HG03558 (cell line): ENCODE measurements around the gene P3H3.

ENCODE experiments used
- ATAC-seq: cut with Tn5 transposase; IDR thresholded peaks from one replicate; pipeline ENCODE4 v1.9.1; 2021; ENCODE audit warnings: moderate number of reproducible peaks; ENCODE audit not compliant: unreplicated experiment; ENCODE audit errors: extremely low read depth

P3H3 gene

DNA sequence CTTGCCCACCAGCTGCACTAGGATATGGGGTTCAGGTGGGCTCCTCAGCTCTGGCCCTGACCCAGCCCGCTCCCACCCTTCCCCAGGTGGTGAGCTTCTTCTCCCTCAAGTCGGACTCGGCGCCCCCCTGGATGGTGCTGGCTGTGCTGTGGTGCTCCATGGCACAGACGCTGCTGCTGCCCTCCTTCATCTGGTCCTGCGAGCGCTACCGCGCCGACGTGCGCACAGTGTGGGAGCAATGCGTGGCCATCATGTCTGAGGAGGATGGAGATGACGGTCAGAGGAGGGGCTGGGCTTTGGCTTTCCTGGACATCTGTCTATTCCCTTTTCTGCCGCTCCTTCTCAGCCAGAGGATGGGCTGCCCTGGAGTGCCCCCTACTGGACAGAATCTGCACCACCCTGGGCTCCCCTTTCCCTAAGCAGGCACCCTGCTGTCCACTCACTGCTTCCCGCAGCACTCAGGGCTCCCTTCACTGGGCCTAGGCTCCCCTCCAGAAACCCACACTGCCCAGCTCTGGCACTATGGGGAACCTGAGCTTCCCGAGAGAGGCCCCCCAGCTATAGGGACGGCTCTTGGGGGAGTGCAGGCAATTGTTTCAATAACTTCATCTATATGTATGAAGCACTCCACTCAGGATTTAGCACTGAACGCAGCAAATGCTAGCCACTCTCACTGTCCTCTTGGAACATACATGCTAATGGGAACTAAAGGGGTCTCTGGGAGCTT, 2.6 kb upstream of the P3H3 start:
- no peak for ATAC-seq

- no peak for ATAC-seq
Measured at GRCh38 chr12:6826125-6826733, 2.0 kb upstream of the P3H3 start.

GRCh38 chr12:6826734-6827436, 1.3 kb upstream of the P3H3 start:
- no peak for ATAC-seq

DNA sequence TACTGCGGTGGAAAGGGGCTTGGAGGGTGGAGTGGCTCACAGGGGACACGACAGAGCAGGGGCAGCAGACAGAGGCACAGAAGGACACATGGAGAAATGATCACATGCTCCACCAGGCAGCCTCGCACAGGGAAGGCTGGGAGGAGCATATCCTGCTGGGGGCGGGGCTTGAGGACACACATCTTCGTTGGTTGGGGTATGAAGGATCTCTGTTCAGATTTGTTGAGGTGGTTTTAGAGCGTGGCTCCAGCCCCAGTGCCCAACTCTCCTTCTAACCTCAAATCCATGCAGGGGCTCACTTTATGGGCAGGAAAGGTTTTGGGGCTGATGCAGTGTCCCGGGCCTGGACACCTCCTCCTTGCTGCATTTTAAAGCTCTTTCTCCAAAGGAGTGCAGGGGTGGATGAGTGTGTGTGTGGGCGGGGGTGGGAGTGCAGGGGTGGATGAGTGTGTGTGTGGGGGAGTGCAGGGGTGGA, 733 bp upstream of the P3H3 start:
- ATAC-seq = no peak

GRCh38 chr12:6828781-6829535, 751 bp downstream of the P3H3 start:
- ATAC-seq = no peak

DNA sequence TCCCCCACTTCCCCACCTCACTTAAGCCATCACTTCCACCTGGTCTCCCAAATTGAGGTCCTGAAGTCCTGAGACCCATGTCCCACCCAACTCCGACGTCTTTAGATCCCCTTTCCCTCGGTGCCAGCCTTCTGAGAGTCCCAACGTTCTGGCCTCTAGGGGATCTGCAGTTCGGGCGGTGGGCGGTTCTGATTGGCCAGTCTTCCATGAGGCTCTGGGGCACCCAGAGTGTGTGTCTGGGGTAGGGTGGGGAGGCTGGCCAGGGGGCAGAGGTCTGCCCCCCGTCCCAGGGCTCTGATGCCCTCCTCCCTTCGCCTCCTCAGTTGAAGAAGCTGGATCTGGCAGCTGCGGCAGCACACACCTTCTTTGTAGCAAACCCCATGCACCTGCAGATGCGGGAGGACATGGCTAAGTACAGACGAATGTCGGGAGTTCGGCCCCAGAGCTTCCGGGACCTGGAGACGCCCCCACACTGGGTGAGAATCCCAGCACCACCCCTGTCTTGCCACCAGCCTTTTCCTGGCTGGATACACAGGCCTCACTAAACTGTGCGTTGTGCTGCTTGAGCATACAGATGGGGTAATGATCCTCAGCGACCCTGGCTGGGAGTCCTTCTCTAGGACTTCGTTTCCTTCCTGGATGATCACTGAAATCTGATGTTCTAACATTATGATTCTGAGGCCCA, 1.5 kb downstream of the P3H3 start:
- ATAC-seq = no peak

DNA sequence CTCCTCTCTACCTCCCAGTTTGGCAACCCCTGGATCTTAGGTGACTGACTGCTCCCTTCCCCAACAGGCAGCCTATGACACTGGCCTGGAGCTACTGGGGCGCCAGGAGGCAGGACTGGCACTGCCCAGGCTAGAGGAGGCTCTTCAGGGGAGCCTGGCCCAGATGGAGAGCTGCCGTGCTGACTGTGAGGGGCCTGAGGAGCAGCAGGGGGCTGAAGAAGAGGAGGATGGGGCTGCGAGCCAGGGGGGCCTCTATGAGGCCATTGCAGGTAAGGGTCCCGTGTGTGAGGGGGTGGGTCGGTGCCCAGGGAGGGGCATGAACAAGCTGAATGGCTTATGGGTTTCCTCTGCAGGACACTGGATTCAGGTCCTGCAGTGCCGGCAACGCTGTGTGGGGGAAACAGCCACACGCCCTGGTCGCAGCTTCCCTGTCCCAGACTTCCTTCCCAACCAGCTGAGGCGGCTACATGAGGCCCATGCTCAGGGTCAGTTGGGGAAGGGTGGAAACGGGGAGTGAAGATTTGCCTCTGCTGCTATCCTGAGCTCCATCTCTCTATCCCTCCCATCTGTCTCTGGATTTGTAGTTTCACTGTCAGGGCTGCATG, 2.2 kb downstream of the P3H3 start:
- no peak for ATAC-seq

DNA sequence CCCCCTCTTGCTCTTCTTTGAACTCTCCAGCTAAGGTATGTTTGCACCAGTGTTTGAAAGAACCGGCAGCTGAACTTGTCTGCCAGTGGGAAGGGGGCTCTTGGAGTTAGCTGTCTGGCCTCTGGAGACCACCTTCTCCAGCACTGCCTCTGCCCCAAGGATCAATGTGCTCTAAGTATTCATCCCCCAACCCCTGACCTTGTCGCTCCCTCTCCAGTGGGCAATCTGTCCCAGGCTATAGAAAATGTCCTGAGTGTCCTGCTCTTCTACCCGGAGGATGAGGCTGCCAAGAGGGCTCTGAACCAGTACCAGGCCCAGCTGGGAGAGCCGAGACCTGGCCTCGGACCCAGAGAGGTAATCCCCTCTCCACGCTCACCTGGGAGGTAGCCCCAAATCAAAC, 2.8 kb downstream of the P3H3 start:
- ATAC-seq = no peak

- no peak for ATAC-seq
Measured at GRCh38 chr12:6831450-6831995, 3.3 kb downstream of the P3H3 start.

DNA sequence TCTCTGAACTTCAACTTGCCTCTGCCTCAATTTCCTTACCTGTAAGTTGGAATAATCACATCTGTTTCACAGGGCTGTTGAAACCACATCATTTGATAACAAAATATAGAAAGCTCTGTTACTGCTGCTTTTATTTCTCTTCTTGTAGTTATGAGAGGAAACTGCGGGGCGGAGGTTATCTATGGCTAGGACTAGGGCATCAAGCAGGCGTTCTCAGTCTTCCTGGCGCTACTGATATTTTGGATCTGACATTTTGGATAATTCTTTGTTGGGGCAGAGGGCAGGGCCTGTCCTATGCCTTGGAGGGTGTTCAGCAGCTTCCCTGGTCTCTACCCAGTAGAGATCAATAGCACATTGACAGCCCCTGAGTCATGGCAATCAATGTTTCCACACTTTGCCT, 3.9 kb downstream of the P3H3 start:
- ATAC-seq = no peak

DNA sequence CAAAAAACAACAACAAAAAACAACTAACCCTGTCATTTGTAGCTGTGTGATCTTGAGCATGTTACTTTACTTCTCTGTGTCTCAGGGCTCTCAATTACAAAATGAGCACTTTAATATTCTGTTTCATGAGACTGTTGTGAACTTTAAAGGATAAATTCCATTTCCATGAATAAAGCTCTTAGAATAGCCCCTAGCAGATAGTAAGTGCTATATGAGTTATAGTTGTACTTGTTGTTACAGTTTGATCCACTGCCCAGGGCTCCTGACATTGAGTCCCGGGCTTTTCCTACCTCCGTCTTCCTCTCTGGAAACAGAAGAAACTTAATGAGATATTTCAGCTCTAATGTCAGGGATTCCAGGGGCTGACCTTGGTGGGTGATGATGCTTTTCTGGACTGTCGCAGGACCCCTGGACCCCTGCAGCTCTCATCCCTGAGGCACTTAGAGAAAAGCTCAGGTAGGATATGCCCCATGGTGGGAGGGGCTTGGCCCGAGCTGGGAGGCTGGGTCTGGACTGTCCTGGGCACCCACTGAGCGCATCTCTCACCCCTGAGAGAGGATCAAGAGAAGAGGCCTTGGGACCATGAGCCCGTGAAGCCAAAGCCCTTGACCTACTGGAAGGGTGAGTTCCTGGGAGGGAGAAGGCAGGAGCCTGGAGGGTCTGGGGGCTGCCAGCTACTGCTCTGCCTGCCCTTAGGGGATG, 5.1 kb downstream of the P3H3 start:
- no peak for ATAC-seq

GRCh38 chr12:6834254-6834653, 6.0 kb downstream of the P3H3 start:
- no peak for ATAC-seq

GRCh38 chr12:6834873-6835272, 6.7 kb downstream of the P3H3 start:
- ATAC-seq = no peak

DNA sequence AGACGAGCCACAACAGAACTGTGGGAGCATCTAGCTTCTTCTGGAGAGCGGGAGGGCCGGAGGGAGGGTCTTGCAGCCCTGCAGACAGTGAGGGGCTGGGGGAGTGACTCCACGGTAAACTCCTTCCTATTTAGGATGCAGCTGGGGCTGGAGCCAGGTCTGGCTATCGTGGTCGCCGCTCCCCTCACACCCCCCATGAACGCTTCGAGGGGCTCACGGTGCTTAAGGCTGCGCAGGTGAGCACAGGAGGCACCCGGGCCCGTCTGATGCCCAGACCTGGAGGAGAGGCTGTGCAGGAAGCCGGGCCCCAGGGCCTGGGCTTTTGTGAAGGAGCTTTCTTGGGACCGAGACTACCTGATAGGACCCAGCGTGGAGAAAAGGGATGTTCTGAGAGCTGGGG, 8.6 kb downstream of the P3H3 start:
- no peak for ATAC-seq

GRCh38 chr12:6837370-6838060, 9.3 kb downstream of the P3H3 start:
- ATAC-seq = no peak

GRCh38 chr12:6838854-6839253, 10.6 kb downstream of the P3H3 start:
- ATAC-seq = no peak

DNA sequence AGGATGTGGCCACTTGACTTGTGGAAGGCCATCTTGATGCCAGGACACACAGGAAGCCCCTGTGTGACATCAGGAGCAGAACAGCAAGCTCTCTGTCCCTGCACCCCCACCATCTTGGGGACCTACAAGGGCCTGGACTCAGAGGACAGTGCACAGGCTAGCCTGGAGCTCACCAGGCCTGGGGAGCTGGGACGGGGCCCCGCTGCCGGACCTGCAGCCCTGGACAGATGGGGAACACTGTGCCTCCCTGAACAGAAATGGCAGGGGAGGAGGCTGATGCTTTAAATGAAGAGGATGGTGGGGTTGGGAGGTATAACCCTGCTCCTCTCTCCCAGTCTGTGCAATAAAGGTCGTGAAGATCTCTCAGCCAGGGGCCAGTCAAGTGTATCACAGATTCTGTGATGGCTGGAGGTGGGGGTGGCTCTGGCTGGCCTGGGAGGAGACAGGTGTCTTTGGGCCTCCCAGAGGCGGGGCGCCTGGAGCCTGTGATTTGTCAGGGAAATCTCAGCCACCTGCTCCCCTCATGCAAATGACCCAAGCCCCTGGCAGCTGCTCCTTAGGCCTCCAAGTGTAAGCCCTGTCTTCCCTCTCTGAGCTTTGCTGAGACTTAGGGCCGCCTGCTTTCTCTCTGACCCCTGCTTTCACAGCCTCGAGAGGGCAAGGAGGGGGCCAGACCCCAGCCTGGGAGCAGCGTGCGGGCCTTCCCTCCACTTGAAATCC, 11.4 kb downstream of the P3H3 start:
- ATAC-seq = no peak

- ATAC-seq = no peak
Measured at GRCh38 chr12:6840330-6840729, 12.1 kb downstream of the P3H3 start.
